Activated CD4-positive, alpha-beta T cell treated with anti-CD3 and anti-CD28 coated beads, Interleukin-2, Interleukin-6, amounts not matched to agents 100 ng/mL and 50 ng/mL, durations not matched to agents 16 hours and 8 hours (primary cell): Measurements from ENCODE around the gene LHPP.
"Not testable (repeated sequence)": the region's sequence is repeated elsewhere in the genome, so short reads cannot be mapped to it uniquely, and the experiment has no call there.

Source experiments
- DNase-seq: peaks from one replicate; pipeline ENCODE4 v3.0.0-alpha.2; 2020

Gene LHPP

GRCh38 chr10:124598196-124598595, 136.6 kb downstream of the LHPP start:
- no peak for DNase-seq

- DNase-seq: no peak
These were observed 137.4 kb downstream of the LHPP start for GRCh38 chr10:124598773-124599587.

GRCh38 chr10:124599588-124600050, 138.0 kb downstream of the LHPP start:
- DNase-seq: no peak

GRCh38 chr10:124600051-124600880, 138.6 kb downstream of the LHPP start:
- no peak for DNase-seq

- DNase-seq: no peak
These were observed 139.4 kb downstream of the LHPP start for GRCh38 chr10:124601016-124601415.

GRCh38 chr10:124601431-124602120, 140.0 kb downstream of the LHPP start:
- DNase-seq: no peak

GRCh38 chr10:124602121-124602561, 140.5 kb downstream of the LHPP start:
- no peak for DNase-seq

GRCh38 chr10:124602646-124603365, 141.2 kb downstream of the LHPP start:
- no peak for DNase-seq

- no peak for DNase-seq
These were observed 142.0 kb downstream of the LHPP start for GRCh38 chr10:124603376-124604213.

GRCh38 chr10:124604214-124605000, 142.8 kb downstream of the LHPP start:
- DNase-seq: no peak

- no peak for DNase-seq
These were observed 143.4 kb downstream of the LHPP start for GRCh38 chr10:124605001-124605370.

GRCh38 chr10:124605481-124605855, 143.8 kb downstream of the LHPP start:
- DNase-seq: no peak

- DNase-seq: no peak
These were observed 144.5 kb downstream of the LHPP start for GRCh38 chr10:124605856-124606812.

- DNase-seq: no peak
These were observed 145.2 kb downstream of the LHPP start for GRCh38 chr10:124606822-124607221.

- no peak for DNase-seq
These were observed 146.1 kb downstream of the LHPP start for GRCh38 chr10:124607693-124608092.

- DNase-seq: no peak
These were observed 146.6 kb downstream of the LHPP start for GRCh38 chr10:124608093-124608721.

- no peak for DNase-seq
These were observed 148.1 kb downstream of the LHPP start for GRCh38 chr10:124609698-124610097.

GRCh38 chr10:124610186-124610585, 148.6 kb downstream of the LHPP start:
- DNase-seq: not testable (repeated sequence)

- DNase-seq: not testable (repeated sequence)
These were observed 149.2 kb downstream of the LHPP start for GRCh38 chr10:124610851-124611250.
